Lower leg skin (tissue), 4 donors: ENCODE measurements around the gene KRT75. TPM values are rescaled to one million over a fixed set of nuclear protein-coding genes. Genes with fewer than 3 reads are reported as not detected.

Experiments
- DNase-seq, 2 donors: peaks; one replicate each; pipeline ENCODE4 v3.0.0-alpha.2; 2019; ENCODE audit warnings: low spot score in 2 of 2
- H3K4me3 ChIP-seq: fragments of 200-600 bp; sonication (generic); 2 replicates; pipeline ENCODE4 v1.5.1; 2017; ENCODE audit warnings: mild to moderate bottlenecking, low read depth; ENCODE audit not compliant: poor library complexity, severe bottlenecking
- CTCF ChIP-seq, 3 donors: fragments of 450-650 bp; IDR thresholded peaks; one replicate each; pipeline ENCODE4 v1.5.1; 2016; ENCODE audit warnings: antibody characterized with exemption in 3 of 3, mild to moderate bottlenecking in 3 of 3, moderate library complexity in 2 of 3
- POLR2A ChIP-seq, 2 donors: fragments of 450-650 bp; IDR thresholded peaks; one replicate each; pipeline ENCODE4 v1.6.1; 2016 to 2017; ENCODE audit warnings: antibody characterized with exemption in 2 of 2, mild to moderate bottlenecking in 1 of 2, moderate library complexity in 1 of 2
- WGBS, 2 donors: methylation state at CpG; one replicate each; pipeline ENCODE4 v1.1.5; 2018; 5-methylcytosine and 5-hydroxymethylcytosine counted together
- intact Hi-C: fragments of 100-400 bp; cut with DNase I; formaldehyde crosslinking; loops from one replicate; pipeline ENCODE4 v1.15.0; 2023; ENCODE audit warnings: low total_unique reads
- total RNA-seq, 4 donors: library from RNA; depleted of rRNA; stranded (reverse); fragments of >200 nt; gene quantifications; one replicate each; pipeline ENCODE4 v1.1.0, GENCODE V29; 2016

The KRT75 gene
- total RNA-seq, 4 donors from 2014 or later, result 1.6 to 31.9 (median 4.9) TPM

- TF ChIP-seq POLR2A (IDR thresholded peaks at IDR 0.05), result no peak
- TF ChIP-seq CTCF (IDR thresholded peaks at IDR 0.05), result no peak
- 52 to 68% methylated on average over 2 of the region's 2 CpGs for WGBS, 2 donors
- H3K4me3 ChIP-seq, result no peak overlapping the region
- DNase-seq, result no peak
- intact Hi-C loops, result no loop called here
Observed at GRCh38 chr12:52464897-52465296, 30.7 kb upstream of the KRT75 start.

GRCh38 chr12:52461693-52462092, 27.5 kb upstream of the KRT75 start:
- 66 to 81% methylated on average over 5 of the region's 5 CpGs for WGBS, 2 donors
- TF ChIP-seq CTCF (IDR thresholded peaks at IDR 0.05) (no peak), POLR2A (IDR thresholded peaks at IDR 0.05) (no peak)
- intact Hi-C loops, result no loop called here
- no peak for DNase-seq
- H3K4me3 ChIP-seq, result no peak overlapping the region

GRCh38 chr12:52458861-52459260, 24.7 kb upstream of the KRT75 start:
- 77 to 80% methylated on average over 5 of the region's 5 CpGs for WGBS, 2 donors

GRCh38 chr12:52455821-52456220, 21.6 kb upstream of the KRT75 start:
- no peak for DNase-seq
- intact Hi-C loops, result no loop called here
- H3K4me3 ChIP-seq, result no peak overlapping the region
- TF ChIP-seq POLR2A (IDR thresholded peaks at IDR 0.05) (no peak), CTCF (IDR thresholded peaks at IDR 0.05) (no peak)
- WGBS, 2 donors, result 73 to 81% methylated on average over 1 of the region's 1 CpG

More at GRCh38 chr12:52458861-52459260, 24.7 kb upstream of the KRT75 start:
- intact Hi-C loops, result no loop called here
- DNase-seq, result no peak
- H3K4me3 ChIP-seq, result no peak overlapping the region
- TF ChIP-seq CTCF (IDR thresholded peaks at IDR 0.05), result no peak
- no peak for TF ChIP-seq POLR2A (IDR thresholded peaks at IDR 0.05)

GRCh38 chr12:52454411-52455201, 20.4 kb upstream of the KRT75 start:
- DNase-seq, result peak in 1 of 2 donors; percentile 60
- 63 to 67% methylated on average over 3 of the region's 3 CpGs for WGBS, 2 donors
- intact Hi-C loops, result no loop called here
- TF ChIP-seq POLR2A (IDR thresholded peaks at IDR 0.05), result no peak
- TF ChIP-seq CTCF (IDR thresholded peaks at IDR 0.05), result no peak
- no peak overlapping the region for H3K4me3 ChIP-seq
